Mesothelial cell of epicardium (in vitro differentiated cells): ENCODE data around the gene PRKN. TPM values are rescaled to one million over a fixed set of nuclear protein-coding genes. Genes with fewer than 3 reads are reported as not detected.

ENCODE experiments used
- DNase-seq, 2 experiments: peaks; one replicate each; pipeline ENCODE4 v3.0.0; 2021; ENCODE audit warnings: low spot score in 2 of 2; ENCODE audit not compliant: unreplicated experiment in 2 of 2
- H3K27ac Mint-ChIP-seq: 2 replicates; pipeline ENCODE4 v1.8.0; 2021; ENCODE audit warnings: mixed read lengths
- H3K27me3 Mint-ChIP-seq: 2 replicates; pipeline ENCODE4 v1.8.0; 2021; ENCODE audit warnings: low read depth, mixed read lengths
- H3K36me3 Mint-ChIP-seq: 2 replicates; pipeline ENCODE4 v1.8.0; 2021; ENCODE audit warnings: mixed read lengths
- H3K4me1 Mint-ChIP-seq: 2 replicates; pipeline ENCODE4 v1.8.0; 2021; ENCODE audit warnings: mixed read lengths
- H3K4me3 Mint-ChIP-seq: 2 replicates; pipeline ENCODE4 v1.8.0; 2021; ENCODE audit warnings: mild to moderate bottlenecking, moderate library complexity, mixed read lengths
- H3K9me3 Mint-ChIP-seq: 2 replicates; pipeline ENCODE4 v1.8.0; 2021; ENCODE audit warnings: mixed read lengths
- total RNA-seq: library from RNA; stranded (reverse); gene quantifications from 3 replicates; pipeline ENCODE4 v1.2.1, GENCODE V29; 2021
- TF ChIP-seq, protein P1 (sequence below): fragments of 200-600 bp; sonication (generic); IDR thresholded peaks from one replicate; pipeline ENCODE4 v1.5.0; 2021; ENCODE audit warnings: antibody characterized with exemption; ENCODE audit not compliant: unreplicated experiment

The PRKN gene
- total RNA-seq, 1 donor from 2014 or later = 7.6 TPM

DNA sequence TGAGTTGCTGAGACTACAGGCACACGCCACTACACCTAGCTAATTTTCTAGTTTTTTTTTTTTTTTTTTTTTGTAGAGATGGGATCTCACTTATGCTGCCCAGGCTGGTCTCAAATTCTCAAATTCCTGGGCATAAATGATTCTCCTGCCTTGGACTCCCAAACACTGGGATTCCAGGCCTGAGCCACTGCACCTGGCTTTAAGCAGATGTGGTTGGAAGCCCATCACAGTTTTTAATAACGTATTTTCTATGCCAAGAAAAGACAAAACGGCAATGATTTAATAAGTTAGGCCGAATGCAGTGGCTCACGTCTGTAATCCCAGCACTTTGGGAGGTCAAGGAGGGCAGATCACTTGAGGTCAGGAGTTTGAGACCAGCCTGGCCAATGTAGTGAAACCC, 456.6 kb downstream of the PRKN start:
- TF ChIP-seq, protein P1, sequence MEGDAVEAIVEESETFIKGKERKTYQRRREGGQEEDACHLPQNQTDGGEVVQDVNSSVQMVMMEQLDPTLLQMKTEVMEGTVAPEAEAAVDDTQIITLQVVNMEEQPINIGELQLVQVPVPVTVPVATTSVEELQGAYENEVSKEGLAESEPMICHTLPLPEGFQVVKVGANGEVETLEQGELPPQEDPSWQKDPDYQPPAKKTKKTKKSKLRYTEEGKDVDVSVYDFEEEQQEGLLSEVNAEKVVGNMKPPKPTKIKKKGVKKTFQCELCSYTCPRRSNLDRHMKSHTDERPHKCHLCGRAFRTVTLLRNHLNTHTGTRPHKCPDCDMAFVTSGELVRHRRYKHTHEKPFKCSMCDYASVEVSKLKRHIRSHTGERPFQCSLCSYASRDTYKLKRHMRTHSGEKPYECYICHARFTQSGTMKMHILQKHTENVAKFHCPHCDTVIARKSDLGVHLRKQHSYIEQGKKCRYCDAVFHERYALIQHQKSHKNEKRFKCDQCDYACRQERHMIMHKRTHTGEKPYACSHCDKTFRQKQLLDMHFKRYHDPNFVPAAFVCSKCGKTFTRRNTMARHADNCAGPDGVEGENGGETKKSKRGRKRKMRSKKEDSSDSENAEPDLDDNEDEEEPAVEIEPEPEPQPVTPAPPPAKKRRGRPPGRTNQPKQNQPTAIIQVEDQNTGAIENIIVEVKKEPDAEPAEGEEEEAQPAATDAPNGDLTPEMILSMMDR = no peak
- no peaks in the 10 kb centered on the region for H3K36me3 Mint-ChIP-seq
- H3K27ac Mint-ChIP-seq = no peak overlapping the region
- no peaks in the 10 kb centered on the region for H3K4me1 Mint-ChIP-seq
- DNase-seq = no peak
- H3K4me3 Mint-ChIP-seq = no peak overlapping the region
- no peaks in the 10 kb centered on the region for H3K9me3 Mint-ChIP-seq
- H3K27me3 Mint-ChIP-seq = peaks cover 1% of the 10 kb centered on the region

DNA sequence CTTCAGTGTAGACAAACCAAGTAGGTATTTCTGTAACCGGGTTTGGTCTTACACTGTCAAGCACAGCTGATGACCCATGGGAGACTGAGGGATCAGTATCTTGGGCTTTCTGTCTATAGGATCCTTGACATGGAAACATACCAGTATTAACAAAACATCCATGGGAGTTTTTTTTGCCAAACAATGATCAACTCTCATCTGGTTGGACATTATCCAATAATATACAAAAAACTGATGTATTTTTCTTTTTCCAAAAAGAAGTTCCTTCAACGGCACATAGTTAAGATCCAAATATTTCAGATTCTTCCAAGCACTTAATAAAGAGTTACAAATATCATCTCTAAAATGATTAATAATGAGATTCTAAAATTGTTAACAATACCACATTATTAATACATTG, 459.9 kb downstream of the PRKN start:
- Mint-ChIP-seq H3K9me3 (peaks cover 8% of the 10 kb centered on the region), H3K27me3 (peaks cover 1% of the 10 kb centered on the region), H3K27ac (no peak overlapping the region), H3K4me3 (no peak overlapping the region), H3K4me1 (no peaks in the 10 kb centered on the region), H3K36me3 (no peaks in the 10 kb centered on the region)
- TF ChIP-seq, protein P1 = no peak
- DNase-seq = no peak

DNA sequence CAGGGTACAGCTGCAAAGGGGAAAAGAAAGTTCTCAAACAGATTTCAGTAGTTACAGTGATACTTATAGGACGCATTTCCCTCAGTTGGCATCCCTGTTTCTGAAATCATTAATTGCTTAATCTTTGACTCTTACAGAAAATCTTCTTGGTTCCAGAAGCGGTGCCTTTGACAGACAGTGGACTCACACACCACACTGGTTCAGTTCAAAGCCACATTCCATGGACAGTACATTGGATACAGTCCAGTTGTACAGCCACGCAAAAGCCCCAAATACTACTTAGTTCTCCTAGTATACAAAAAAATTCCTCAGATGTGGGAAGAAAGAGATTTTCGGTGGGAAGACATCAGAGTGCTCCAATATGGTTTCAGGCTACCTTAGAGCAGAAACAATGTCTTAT, 460.4 kb downstream of the PRKN start:
- no peak for DNase-seq
- Mint-ChIP-seq H3K9me3 (peaks cover 8% of the 10 kb centered on the region), H3K27me3 (peaks cover 1% of the 10 kb centered on the region), H3K36me3 (no peaks in the 10 kb centered on the region), H3K27ac (no peak overlapping the region), H3K4me3 (no peak overlapping the region), H3K4me1 (no peaks in the 10 kb centered on the region)
- TF ChIP-seq, protein P1 = no peak

DNA sequence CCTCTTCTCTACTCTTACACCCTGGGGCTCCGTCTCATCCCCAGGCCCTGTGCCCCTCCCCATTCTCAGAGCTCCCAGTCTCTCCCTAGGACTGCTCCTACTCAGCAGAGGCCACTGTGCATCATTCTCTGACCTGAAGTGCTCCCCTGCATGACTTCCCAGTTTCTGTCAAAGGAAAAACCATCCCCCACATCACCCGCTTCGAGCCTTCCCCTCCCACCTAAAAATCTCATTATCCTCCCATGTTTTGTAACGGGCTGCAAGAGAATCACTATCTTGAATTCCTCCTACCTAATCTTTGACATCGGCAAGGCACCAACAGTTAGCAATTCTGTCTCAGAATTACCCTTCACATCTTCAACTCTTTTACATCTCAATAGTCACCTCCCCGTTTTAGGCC, 463.0 kb downstream of the PRKN start:
- no peak overlapping the region for H3K4me3 Mint-ChIP-seq
- TF ChIP-seq, protein P1 = no peak
- DNase-seq = no peak
- no peaks in the 10 kb centered on the region for H3K4me1 Mint-ChIP-seq
- H3K27ac Mint-ChIP-seq = no peak overlapping the region
- H3K36me3 Mint-ChIP-seq = no peaks in the 10 kb centered on the region
- peaks cover 1% of the 10 kb centered on the region for H3K27me3 Mint-ChIP-seq
- H3K9me3 Mint-ChIP-seq = peaks cover 8% of the 10 kb centered on the region

DNA sequence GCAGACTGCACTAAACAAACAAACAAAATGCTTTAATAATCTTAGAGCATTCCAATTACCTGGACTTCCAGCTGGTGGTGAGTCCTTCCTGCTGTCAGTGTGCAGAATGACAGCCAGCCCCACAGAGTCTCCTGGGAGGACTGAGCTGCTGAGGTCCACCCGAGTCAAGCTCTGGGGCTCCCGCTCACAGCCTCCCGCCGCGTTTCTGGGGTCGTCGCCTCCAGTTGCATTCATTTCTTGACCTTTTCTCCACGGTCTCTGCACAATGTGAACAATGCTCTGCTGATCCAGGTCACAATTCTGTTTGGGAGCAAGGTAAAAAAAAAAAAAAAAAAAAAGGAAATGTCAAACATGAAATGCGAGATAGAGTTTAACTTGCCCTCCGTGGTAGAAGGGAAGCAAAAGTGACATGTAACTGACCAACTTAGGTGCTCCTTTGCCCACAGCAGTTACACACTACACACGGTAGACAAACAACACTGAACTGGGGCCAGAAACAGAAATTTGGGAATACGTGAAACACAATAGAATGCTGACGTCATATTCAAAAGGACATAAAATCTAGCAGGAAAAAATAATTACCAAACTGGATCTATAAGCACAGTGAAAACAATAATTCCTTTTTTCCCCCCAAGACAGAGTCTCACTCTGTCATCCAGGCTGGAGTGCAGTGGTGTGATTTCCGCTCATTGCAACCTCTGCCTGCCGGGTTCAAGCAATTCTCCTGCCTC, 464.9 kb downstream of the PRKN start:
- peaks cover 8% of the 10 kb centered on the region for H3K9me3 Mint-ChIP-seq
- TF ChIP-seq, protein P1 = no peak
- no peaks in the 10 kb centered on the region for H3K36me3 Mint-ChIP-seq
- H3K27ac Mint-ChIP-seq = no peak overlapping the region
- H3K4me1 Mint-ChIP-seq = no peaks in the 10 kb centered on the region
- H3K4me3 Mint-ChIP-seq = no peak overlapping the region
- DNase-seq = no peak
- H3K27me3 Mint-ChIP-seq = peaks cover 1% of the 10 kb centered on the region

DNA sequence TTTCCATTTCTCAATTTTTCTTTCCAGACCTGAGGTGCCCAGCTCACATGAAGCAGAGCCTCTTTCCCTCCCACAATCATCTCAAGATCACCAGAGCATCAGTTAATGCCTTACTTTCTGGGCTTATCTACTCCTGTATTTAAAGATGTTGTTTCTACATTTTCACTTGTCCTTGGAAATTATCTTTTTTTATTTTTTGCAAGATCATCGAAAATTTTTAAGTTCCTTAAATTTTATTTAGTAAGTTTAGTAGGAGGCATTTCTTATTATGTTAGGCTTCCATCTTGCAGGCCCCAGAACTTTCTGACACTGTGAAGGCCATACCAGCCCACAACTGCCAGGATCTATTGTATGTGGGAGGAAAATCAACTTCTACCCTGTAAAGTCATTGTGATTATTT, 466.0 kb downstream of the PRKN start:
- TF ChIP-seq, protein P1 = no peak
- H3K36me3 Mint-ChIP-seq = no peaks in the 10 kb centered on the region

More for the DNA sequence above, 466.0 kb downstream of the PRKN start:
- H3K27me3 Mint-ChIP-seq = peaks cover 1% of the 10 kb centered on the region
- H3K27ac Mint-ChIP-seq = no peak overlapping the region
- no peak for DNase-seq
- no peak overlapping the region for H3K4me3 Mint-ChIP-seq
- H3K9me3 Mint-ChIP-seq = peaks cover 8% of the 10 kb centered on the region
- no peaks in the 10 kb centered on the region for H3K4me1 Mint-ChIP-seq
